ENCODE results near the gene GDI1.
A peak's percentile ranks its signal among the peaks of the same experiment; 100 is the strongest.

DNA sequence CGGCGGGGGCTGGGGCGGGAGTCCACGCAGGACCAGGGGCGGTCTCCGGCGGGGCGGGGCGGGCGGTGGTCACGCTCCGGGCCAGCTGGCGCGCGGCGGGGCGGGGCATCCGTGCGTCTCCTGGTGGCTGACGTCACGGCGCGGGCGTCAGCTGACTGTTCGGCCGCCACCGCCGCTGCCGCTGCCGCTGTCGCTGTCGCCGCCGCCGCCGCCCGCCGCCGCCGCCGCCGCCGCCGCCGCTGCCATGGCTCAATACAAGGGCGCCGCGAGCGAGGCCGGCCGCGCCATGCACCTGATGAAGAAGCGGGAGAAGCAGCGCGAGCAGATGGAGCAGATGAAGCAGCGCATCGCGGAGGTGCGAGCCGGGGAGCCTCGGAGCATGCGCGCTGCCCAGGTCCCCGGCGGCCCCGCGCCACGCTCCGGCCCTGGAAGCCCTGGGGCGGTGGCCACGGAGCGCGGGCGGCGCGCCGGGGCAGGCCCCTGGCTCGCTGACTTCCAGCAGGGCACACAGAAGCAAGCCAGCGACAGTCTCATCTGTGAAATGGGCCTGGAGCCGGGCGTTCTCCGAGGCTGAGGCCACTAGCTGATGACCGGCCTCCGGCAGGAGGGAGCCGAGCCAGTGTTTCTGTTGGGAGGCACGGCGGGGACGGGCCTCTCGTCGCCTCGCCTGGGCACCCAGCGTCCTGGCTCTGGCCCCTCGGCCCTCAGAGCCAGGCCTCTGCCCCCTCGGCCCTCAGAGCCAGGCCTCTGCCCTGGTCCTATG, 7.2 kb downstream of the GDI1 start, which contains the start of gene FAM50A:
- TF ChIP-seq, protein P1, sequence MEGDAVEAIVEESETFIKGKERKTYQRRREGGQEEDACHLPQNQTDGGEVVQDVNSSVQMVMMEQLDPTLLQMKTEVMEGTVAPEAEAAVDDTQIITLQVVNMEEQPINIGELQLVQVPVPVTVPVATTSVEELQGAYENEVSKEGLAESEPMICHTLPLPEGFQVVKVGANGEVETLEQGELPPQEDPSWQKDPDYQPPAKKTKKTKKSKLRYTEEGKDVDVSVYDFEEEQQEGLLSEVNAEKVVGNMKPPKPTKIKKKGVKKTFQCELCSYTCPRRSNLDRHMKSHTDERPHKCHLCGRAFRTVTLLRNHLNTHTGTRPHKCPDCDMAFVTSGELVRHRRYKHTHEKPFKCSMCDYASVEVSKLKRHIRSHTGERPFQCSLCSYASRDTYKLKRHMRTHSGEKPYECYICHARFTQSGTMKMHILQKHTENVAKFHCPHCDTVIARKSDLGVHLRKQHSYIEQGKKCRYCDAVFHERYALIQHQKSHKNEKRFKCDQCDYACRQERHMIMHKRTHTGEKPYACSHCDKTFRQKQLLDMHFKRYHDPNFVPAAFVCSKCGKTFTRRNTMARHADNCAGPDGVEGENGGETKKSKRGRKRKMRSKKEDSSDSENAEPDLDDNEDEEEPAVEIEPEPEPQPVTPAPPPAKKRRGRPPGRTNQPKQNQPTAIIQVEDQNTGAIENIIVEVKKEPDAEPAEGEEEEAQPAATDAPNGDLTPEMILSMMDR (IDR thresholded peaks at IDR 0.05) = peak in 2 of 6 experiments; percentile 10 to 23
- peak; percentile 52 to 61 for TF ChIP-seq POLR2A (IDR thresholded peaks at IDR 0.05)

All from adrenal gland (tissue), 5 donors.